D721Med (cell line): Measurements from ENCODE around the gene RFPL3.

Source experiments
- DNase-seq: peaks from one replicate; pipeline ENCODE4 v3.0.0; 2011; ENCODE audit warnings: low spot score; ENCODE audit not compliant: insufficient read length
- FAIRE-seq: peaks from 2 replicates; lab custom pipeline; 2011; peaks lifted over from hg19 to GRCh38; lab: Jason Lieb, UNC
- TF ChIP-seq, protein P1 (sequence below): IDR thresholded peaks from 2 replicates; pipeline ENCODE4 v1.5.1; 2012; ENCODE audit warnings: mild to moderate bottlenecking, control low read depth; ENCODE audit not compliant: insufficient read depth; ENCODE audit errors: missing control alignments

Gene RFPL3

DNA sequence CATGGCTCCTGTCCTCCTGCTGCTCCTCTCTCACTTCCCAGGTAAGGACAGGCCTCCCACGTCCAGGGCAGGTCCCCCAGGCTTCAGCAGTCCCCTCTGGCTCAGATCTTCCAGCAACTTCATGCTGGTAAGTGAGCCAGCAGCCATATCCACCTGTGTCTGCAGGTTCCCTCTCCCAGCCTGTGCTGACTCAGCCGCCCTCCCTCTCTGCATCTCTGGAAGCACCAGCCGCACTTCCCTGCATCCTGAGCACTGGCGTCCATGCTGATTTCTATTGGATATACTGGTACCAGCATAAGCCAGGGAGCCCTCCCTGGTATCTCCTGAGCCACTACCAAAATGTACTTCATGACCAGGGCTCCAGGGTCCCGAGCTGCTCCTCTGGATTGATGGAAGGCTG is 19.0 kb downstream of the RFPL3 start:
- TF ChIP-seq, protein P1, sequence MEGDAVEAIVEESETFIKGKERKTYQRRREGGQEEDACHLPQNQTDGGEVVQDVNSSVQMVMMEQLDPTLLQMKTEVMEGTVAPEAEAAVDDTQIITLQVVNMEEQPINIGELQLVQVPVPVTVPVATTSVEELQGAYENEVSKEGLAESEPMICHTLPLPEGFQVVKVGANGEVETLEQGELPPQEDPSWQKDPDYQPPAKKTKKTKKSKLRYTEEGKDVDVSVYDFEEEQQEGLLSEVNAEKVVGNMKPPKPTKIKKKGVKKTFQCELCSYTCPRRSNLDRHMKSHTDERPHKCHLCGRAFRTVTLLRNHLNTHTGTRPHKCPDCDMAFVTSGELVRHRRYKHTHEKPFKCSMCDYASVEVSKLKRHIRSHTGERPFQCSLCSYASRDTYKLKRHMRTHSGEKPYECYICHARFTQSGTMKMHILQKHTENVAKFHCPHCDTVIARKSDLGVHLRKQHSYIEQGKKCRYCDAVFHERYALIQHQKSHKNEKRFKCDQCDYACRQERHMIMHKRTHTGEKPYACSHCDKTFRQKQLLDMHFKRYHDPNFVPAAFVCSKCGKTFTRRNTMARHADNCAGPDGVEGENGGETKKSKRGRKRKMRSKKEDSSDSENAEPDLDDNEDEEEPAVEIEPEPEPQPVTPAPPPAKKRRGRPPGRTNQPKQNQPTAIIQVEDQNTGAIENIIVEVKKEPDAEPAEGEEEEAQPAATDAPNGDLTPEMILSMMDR, result no peak
- no peak for FAIRE-seq
- no peak for DNase-seq

DNA sequence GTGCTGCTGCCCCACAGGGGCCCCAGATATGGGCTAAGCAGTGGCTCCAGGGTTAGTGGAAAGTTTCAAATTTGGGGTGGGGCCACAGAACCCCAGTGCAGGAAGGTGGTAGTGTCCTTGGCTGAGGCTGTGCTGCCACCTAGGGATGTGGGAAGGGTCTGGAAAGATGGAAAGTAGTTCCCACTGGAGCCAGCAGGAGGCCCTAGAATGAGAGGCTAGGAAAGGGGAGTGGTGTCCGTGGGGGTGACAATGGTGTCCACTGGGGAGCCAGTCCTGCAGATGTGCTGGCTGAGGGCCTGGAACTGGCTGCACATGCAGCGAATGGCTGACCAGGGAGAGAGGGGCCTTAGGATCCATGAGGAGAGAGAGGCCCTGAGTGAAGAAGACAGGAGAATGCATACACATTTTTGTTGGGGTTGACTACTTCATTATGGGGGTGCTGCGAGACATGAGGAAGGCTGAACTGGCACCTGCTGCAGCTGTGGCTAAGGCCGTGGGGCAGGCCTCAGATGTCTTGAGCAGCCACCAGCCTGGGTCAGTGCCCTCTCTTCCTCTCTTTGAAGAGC is 21.1 kb downstream of the RFPL3 start:
- FAIRE-seq (no peak), DNase-seq (no peak)
- TF ChIP-seq, protein P1, result peak; percentile 79

DNA sequence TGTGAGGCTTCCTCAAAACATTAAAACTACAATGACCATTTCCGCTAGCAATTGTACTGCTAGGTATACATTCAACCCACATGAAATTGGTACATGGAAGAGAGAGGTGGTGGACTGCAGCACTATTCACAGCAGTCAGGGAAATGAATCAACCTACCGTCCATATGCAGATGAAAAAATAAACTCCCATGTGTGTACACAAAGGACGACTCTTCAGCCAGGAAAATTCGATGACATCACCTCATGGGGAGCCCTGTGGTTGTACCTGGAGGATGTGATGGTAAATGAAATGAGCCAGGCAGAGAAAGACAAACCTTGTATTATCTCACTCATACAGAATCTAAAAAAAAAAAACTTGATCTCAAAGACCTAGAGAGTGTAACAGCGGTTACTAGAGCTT is 23.3 kb downstream of the RFPL3 start:
- no peak for FAIRE-seq

DNA sequence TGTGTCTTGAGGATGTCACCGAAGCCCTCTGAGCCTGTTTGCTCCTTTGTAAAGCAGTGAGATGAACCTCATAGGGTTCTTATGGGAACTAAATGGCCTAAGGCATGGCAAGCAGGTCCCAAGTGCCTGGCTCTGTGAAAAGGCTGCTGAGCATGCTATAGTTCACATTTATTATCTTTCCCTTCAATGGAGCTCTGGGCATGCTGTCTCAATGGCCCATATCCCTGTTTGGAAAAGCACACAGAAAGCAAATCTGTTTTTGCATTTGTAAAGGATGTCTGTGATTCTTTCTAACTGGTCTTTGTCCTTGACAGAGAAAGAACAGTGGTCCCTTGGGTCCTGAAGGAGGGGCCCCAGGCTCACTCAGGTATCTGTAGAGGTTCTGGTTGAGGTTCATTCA is 28.0 kb downstream of the RFPL3 start:
- no peak for FAIRE-seq
- TF ChIP-seq, protein P1, result no peak

More for the DNA sequence above, 23.3 kb downstream of the RFPL3 start:
- TF ChIP-seq, protein P1, result no peak
- no peak for DNase-seq

DNA sequence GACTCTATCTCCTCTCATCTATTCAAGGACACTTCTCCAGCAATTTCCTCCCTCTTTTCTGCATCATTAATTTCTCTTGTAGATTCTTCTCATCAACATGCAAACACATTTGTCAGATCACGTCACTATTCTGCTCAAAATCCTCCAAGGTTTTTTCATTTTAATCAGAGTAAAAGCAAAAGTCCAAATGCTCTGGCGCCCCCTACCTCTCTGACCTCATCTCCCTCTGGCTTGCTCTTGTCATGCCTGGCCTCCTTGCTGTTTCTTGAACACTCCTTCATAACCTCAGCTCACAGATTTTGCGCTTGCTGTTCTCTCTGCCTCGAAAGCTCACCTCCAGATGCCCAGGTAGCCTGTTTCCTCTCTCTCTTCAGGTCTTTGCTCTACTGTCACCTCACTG is 32.0 kb downstream of the RFPL3 start:
- no peak for FAIRE-seq
- TF ChIP-seq, protein P1, result peak; percentile 46
- no peak for DNase-seq

More for the DNA sequence above, 28.0 kb downstream of the RFPL3 start:
- DNase-seq, result no peak

DNA sequence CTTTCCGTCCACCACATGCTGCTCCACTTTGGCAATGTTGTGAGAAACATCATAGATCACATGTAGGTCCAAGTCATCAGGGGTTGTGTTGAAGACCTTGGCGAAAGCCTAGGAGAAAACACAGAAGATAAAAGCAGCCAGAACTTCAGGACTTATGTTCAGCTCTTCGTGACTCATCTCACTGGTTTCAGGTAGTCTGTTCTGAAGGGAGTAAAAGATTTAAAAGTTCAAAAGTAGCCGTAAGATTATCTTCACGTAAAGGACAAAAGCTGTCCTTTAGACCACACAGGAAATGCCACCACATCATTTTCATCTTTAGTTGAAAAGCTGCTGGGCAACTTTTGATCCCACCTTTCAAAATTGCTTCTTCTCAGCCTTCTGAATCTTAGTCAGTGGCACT is 37.4 kb downstream of the RFPL3 start:
- DNase-seq (no peak), FAIRE-seq (no peak)
- TF ChIP-seq, protein P1, result no peak

DNA sequence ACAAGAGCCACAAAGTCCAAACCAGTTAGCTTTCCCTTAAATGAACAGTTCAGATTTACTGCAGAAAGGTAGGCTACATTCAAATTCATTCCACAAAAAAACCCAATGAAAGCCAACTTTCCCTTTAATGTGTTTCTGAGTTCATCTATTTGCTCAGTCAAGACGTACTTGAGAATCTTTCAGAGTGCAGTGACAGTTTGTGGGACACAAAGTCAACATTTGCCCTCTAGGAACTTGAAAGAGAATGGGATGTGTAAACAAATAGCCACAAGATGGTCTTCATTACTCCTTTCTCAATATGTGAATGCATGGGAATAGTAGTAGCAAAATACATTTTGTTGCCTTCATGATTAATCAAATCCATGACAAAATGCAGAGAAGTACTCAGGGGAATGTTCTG is 38.6 kb downstream of the RFPL3 start:
- DNase-seq, result no peak
- TF ChIP-seq, protein P1, result no peak
- FAIRE-seq, result no peak
